ENCODE results near the gene SLC4A1. TPM values are rescaled to one million over a fixed set of nuclear protein-coding genes. Genes with fewer than 3 reads are reported as not detected.

The SLC4A1 gene
- total RNA-seq, 1 donor from 2014 or later = not detected

DNA sequence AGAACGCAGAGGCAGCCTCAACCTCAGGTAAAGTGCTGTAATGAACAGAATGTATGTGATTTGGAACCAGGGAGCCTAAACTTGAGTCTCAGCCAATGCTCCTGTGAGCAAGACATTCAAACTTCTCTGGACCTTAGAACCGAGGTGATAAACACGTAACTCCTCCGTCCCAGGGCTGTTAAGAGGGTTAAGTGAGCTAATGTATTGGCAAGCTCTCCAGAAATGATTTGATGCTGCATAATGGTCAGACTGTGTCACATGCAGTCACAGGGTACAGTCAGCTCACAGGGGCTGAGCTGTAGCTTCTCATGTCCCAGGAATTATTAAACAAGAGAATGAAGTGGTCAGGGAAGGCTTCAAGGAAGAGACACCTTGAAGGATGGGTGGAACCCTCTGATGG lies 10.0 kb upstream of the SLC4A1 start:
- DNase-seq (ENCODE audit: low spot score in 2 of 2, unreplicated experiment in 2 of 2) = no peak
- Mint-ChIP-seq H3K4me3 (no peak overlapping the region), H3K27ac (no peak overlapping the region)

DNA sequence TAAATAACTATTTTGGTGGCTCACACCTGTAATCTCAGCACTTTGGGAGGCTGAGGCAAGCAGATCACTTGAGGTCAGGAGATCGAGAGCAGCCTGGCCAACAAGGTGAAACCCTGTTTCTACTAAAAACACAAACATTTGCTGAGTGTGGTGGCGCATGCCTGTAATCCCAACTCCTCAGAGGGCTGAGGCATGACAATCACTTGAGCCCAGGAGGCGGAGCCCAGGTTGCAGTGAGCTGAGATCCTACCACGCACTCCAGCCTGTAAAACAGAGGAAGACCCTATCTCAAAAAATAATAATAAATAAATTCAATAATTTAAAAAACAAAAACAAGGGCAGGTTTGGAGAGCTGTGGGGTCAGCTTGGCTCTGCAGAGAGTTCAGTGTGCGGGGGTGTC lies 5.7 kb upstream of the SLC4A1 start:
- no peak for DNase-seq (ENCODE audit: low spot score in 2 of 2, unreplicated experiment in 2 of 2)
- Mint-ChIP-seq H3K27ac (no peak overlapping the region), H3K4me3 (no peak overlapping the region), H3K36me3 (no peaks in the 10 kb centered on the region), H3K9me3 (no peaks in the 10 kb centered on the region), H3K27me3 (ENCODE audit: low read depth) (peaks cover 15% of the 10 kb centered on the region), H3K4me1 (no peaks in the 10 kb centered on the region)
- TF ChIP-seq, protein P1, sequence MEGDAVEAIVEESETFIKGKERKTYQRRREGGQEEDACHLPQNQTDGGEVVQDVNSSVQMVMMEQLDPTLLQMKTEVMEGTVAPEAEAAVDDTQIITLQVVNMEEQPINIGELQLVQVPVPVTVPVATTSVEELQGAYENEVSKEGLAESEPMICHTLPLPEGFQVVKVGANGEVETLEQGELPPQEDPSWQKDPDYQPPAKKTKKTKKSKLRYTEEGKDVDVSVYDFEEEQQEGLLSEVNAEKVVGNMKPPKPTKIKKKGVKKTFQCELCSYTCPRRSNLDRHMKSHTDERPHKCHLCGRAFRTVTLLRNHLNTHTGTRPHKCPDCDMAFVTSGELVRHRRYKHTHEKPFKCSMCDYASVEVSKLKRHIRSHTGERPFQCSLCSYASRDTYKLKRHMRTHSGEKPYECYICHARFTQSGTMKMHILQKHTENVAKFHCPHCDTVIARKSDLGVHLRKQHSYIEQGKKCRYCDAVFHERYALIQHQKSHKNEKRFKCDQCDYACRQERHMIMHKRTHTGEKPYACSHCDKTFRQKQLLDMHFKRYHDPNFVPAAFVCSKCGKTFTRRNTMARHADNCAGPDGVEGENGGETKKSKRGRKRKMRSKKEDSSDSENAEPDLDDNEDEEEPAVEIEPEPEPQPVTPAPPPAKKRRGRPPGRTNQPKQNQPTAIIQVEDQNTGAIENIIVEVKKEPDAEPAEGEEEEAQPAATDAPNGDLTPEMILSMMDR (IDR thresholded peaks at IDR 0.05; ENCODE audit: unreplicated experiment) = no peak

More for the DNA sequence above, 10.0 kb upstream of the SLC4A1 start:
- Mint-ChIP-seq H3K4me1 (no peaks in the 10 kb centered on the region), H3K36me3 (no peaks in the 10 kb centered on the region), H3K9me3 (no peaks in the 10 kb centered on the region), H3K27me3 (ENCODE audit: low read depth) (peaks cover 15% of the 10 kb centered on the region)
- TF ChIP-seq, protein P1 (IDR thresholded peaks at IDR 0.05; ENCODE audit: unreplicated experiment) = no peak

DNA sequence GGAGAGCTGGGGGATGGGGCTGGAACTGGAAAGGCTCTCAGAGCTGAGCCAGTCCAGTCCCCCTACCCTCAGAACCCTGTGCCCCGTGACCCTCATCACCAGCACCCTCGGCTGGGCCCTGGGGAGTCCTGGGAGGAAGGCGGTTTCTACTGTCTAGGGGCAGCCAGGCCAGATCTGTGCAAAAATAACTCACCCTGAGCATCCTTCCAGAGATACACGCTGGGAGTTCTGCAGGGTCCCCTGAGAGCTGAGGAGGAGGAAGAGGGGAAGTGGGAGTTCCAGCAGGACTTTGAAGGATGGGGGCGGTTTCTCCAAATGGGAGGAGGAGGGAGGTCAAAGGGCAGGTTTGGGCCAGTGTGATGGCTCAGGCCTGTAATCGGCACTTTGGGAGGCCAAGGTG lies 5.0 kb upstream of the SLC4A1 start:
- peaks cover 14% of the 10 kb centered on the region for H3K27me3 Mint-ChIP-seq (ENCODE audit: low read depth)
- H3K4me3 Mint-ChIP-seq = no peak overlapping the region
- H3K4me1 Mint-ChIP-seq = no peaks in the 10 kb centered on the region
- H3K27ac Mint-ChIP-seq = no peak overlapping the region
- no peak for DNase-seq (ENCODE audit: low spot score in 2 of 2, unreplicated experiment in 2 of 2)
- H3K9me3 Mint-ChIP-seq = no peaks in the 10 kb centered on the region
- H3K36me3 Mint-ChIP-seq = no peaks in the 10 kb centered on the region
- TF ChIP-seq, protein P1 (IDR thresholded peaks at IDR 0.05; ENCODE audit: unreplicated experiment) = no peak

DNA sequence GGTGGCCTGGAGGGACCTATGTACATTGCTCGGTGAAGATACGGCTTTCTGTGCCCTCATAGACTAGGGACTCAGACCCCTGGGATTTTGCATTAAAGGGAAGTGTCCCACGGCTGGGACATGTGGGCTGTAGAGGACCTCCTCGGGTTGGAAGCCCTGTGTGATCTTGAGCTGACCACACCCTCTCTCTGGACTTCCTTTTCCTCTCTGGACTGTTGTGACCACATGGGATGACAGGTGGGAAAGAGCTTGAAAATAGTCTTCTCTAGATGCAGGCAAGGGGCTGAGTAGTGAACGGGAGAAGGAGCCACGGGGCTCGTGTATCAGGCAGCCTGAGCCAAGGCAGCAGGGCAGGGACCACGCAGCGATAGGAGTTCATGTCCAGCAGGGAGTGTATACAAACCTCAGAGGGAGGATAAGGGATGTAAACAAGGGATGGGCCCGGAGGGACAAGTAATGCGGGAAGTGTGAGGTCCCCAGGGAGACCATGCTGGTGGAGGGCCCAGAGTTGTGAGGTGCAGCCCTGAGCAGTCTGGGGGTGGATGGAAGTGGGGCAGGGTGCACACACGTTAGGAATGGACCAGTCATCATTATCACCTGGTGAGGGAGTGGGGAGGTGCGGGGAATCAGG lies 4.5 kb upstream of the SLC4A1 start:
- Mint-ChIP-seq H3K36me3 (no peaks in the 10 kb centered on the region), H3K27ac (no peak overlapping the region), H3K4me3 (no peak overlapping the region), H3K9me3 (no peaks in the 10 kb centered on the region), H3K27me3 (ENCODE audit: low read depth) (peaks cover 14% of the 10 kb centered on the region), H3K4me1 (no peaks in the 10 kb centered on the region)
- TF ChIP-seq, protein P1 (IDR thresholded peaks at IDR 0.05; ENCODE audit: unreplicated experiment) = no peak
- no peak for DNase-seq (ENCODE audit: low spot score in 2 of 2, unreplicated experiment in 2 of 2)

DNA sequence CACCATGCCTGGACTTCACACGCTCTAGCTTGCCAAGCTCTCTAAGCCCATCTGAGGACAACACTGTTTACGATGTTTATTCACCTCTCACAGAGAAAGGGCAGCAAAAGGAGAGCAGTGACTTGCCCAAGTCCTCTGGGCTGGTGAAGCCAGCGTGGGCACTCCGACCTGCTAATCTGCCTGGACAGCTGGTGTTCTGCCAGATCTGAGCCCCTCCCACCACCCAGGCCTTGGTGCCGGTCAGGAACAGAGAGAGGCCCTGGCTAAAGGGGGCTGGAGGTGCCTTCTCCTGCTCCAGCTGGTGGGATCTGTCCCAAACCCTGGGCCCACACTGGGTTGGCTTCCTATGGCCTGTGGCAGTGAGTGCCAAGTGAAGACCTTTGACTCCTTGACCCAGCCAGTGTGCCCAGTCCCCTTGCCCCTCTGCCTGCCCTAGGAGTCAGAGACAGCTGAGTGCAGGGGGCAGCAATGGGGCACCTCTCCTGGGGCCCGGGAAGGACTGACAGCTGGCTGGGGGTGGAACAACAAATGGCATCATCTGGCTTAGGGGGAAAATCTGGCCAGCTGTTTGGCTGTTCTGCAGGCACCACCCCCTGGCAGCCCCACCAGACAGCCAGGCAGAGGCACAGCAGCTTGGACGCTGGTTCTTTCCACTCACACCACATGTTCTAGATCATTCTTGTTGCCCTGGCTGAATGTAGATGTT lies 1.8 kb upstream of the SLC4A1 start:
- Mint-ChIP-seq H3K36me3 (no peaks in the 10 kb centered on the region), H3K27me3 (ENCODE audit: low read depth) (peaks cover 8% of the 10 kb centered on the region), H3K4me3 (no peak overlapping the region), H3K9me3 (no peaks in the 10 kb centered on the region), H3K27ac (no peak overlapping the region), H3K4me1 (no peaks in the 10 kb centered on the region)
- DNase-seq (ENCODE audit: low spot score in 2 of 2, unreplicated experiment in 2 of 2) = no peak
- TF ChIP-seq, protein P1 (IDR thresholded peaks at IDR 0.05; ENCODE audit: unreplicated experiment) = no peak
